ENCODE data around the gene PHF5A. TPM values are rescaled to one million over a fixed set of nuclear protein-coding genes. Genes with fewer than 3 reads are reported as not detected.

The PHF5A gene
- total RNA-seq, 1 donor from 2014 or later: 23.9 TPM

GRCh38 chr22:41429232-41429950 lies 39.1 kb downstream of the PHF5A start:
- Histone ChIP-seq H3K4me3 (no peak overlapping the region), H3K9me3 (replicated peaks) (no peaks in the 10 kb centered on the region), H3K36me3 (peaks cover 59% of the 10 kb centered on the region), H3K27me3 (ENCODE audit: low read depth) (no peaks in the 10 kb centered on the region), H3K4me1 (peaks cover 19% of the 10 kb centered on the region), H3K27ac (replicated peaks) (peak overlapping the region; percentile 36)
- DNase-seq: no peak
- intact Hi-C loops (cut with micrococcal nuclease): no loop called here
- TF ChIP-seq CTCF (IDR thresholded peaks at IDR 0.05; ENCODE audit: borderline replicate concordance): no peak

DNA sequence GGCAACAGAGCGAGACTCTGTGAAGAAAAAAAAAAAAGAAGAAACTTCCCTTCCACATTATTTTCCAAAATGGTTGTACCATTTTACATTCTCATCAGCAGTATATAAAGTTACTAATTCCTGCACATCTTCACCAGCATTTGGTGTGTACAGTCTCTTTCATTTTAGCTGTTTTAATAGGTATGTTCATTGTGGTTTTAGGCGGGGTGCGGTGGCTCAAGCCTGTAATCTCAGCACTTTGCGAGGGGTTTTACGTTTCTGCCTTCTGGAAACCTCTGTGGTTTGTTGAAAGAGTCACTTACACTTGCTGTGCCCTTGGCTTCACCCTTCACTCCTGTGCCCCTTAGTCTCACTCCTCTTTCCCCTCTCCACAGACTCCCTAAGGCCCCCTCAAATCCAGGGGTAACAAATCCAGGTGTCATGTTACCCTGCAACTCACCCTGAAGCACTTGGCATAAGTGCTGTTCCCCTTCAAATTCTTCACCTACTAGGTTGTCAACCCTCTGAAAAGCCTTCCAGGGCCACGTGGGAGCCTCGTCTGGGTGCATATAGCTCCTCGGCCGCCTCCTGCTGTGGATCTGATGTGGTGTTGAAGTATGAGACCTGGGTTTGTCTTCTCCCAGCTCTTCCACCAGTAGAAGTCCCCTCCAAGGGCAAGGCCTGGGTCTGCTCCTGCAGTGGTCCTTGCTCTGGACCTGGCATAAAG lies 42.7 kb downstream of the PHF5A start:
- DNase-seq: no peak
- no peak for TF ChIP-seq CTCF (IDR thresholded peaks at IDR 0.05; ENCODE audit: borderline replicate concordance)
- H3K27me3 ChIP-seq (ENCODE audit: low read depth): no peaks in the 10 kb centered on the region
- H3K4me1 ChIP-seq: no peaks in the 10 kb centered on the region
- intact Hi-C loops (cut with micrococcal nuclease): no loop called here
- H3K9me3 ChIP-seq (replicated peaks): no peaks in the 10 kb centered on the region
- no peak overlapping the region for H3K4me3 ChIP-seq
- peaks cover 58% of the 10 kb centered on the region for H3K36me3 ChIP-seq
- peak overlapping the region; percentile 36 for H3K27ac ChIP-seq (replicated peaks)

DNA sequence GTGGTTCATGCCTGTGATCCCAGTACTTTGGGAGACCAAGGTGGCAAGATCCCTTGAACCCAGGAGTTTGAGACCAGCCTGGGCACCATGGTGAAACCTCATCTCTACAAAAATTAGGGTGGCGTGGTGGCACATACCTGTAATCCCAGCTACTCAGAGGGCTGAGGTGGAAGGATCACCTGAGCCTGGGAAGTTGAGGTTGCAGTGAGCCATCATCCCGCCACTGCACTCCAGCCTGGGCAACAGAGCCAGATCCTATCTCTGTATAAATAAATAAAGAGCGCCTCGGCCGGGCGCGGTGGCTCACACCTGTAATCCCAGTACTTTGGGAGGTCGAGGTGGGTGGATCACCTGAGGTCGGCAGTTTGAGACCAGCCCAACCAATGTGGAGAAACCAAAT lies 49.8 kb downstream of the PHF5A start:
- intact Hi-C loops (cut with micrococcal nuclease): no loop called here
- H3K27ac ChIP-seq (replicated peaks): peak overlapping the region; percentile 100
- H3K4me1 ChIP-seq: peaks cover 58% of the 10 kb centered on the region
- no peak for DNase-seq
- H3K36me3 ChIP-seq: peaks cover 13% of the 10 kb centered on the region
- TF ChIP-seq CTCF (IDR thresholded peaks at IDR 0.05; ENCODE audit: borderline replicate concordance): no peak
- H3K27me3 ChIP-seq (ENCODE audit: low read depth): no peaks in the 10 kb centered on the region
- H3K9me3 ChIP-seq (replicated peaks): no peaks in the 10 kb centered on the region
- H3K4me3 ChIP-seq: peak overlapping the region; percentile 36

- H3K9me3 ChIP-seq (replicated peaks): no peaks in the 10 kb centered on the region
- H3K4me1 ChIP-seq: peaks cover 67% of the 10 kb centered on the region
- TF ChIP-seq CTCF (IDR thresholded peaks at IDR 0.05; ENCODE audit: borderline replicate concordance): no peak
- intact Hi-C loops (cut with micrococcal nuclease): no loop called here
- H3K4me3 ChIP-seq: peak overlapping the region; percentile 36
- H3K36me3 ChIP-seq: peaks cover 4% of the 10 kb centered on the region
- DNase-seq: peak; percentile 90
- H3K27ac ChIP-seq (replicated peaks): peak overlapping the region; percentile 100
- no peaks in the 10 kb centered on the region for H3K27me3 ChIP-seq (ENCODE audit: low read depth)
These were observed 50.7 kb downstream of the PHF5A start for GRCh38 chr22:41417622-41418390.

- Histone ChIP-seq H3K36me3 (no peaks in the 10 kb centered on the region), H3K27me3 (ENCODE audit: low read depth) (no peaks in the 10 kb centered on the region), H3K9me3 (replicated peaks) (no peaks in the 10 kb centered on the region), H3K4me1 (peaks cover 89% of the 10 kb centered on the region), H3K27ac (replicated peaks) (peak overlapping the region; percentile 100), H3K4me3 (peak overlapping the region; percentile 79)
- intact Hi-C loops (cut with micrococcal nuclease): no loop called here
- no peak for DNase-seq
- no peak for TF ChIP-seq CTCF (IDR thresholded peaks at IDR 0.05; ENCODE audit: borderline replicate concordance)
These were observed 52.9 kb downstream of the PHF5A start for GRCh38 chr22:41415554-41415953.
